HL-60 (cell line): ENCODE results near the gene APCDD1.
"Not testable (repeated sequence)": the region's sequence is repeated elsewhere in the genome, so short reads cannot be mapped to it uniquely, and the experiment has no call there.

Experiments used
- DNase-seq, 2 experiments: peaks; one replicate each; pipeline ENCODE4 v3.0.0-alpha.2; 2010 to 2020; ENCODE audit warnings: low read depth in 1 of 2, low spot score in 1 of 2
- H3K27ac ChIP-seq: fragments of 250-450 bp; sonication (Bioruptor Pico); replicated peaks from 2 replicates; pipeline ENCODE4 v1.5.1; 2020; ENCODE audit warnings: mild to moderate bottlenecking, moderate library complexity
- H3K27me3 ChIP-seq: fragments of 250-450 bp; sonication (Bioruptor Pico); 2 replicates; pipeline ENCODE4 v1.5.1; 2021; ENCODE audit warnings: mild to moderate bottlenecking, moderate library complexity; ENCODE audit not compliant: insufficient read depth, poor library complexity, severe bottlenecking
- H3K4me3 ChIP-seq: replicated peaks from 2 replicates; pipeline ENCODE4 v1.5.1; 2011; ENCODE audit warnings: mild to moderate bottlenecking, control low read depth, low read length; ENCODE audit not compliant: insufficient read depth
- CTCF ChIP-seq: IDR thresholded peaks from one replicate; pipeline ENCODE4 v1.5.1; 2011; ENCODE audit warnings: low read length, control low read depth, inconsistent platforms; ENCODE audit not compliant: insufficient read depth
- GABPA ChIP-seq: IDR thresholded peaks from 2 replicates; pipeline ENCODE4 v1.6.1; 2012; ENCODE audit warnings: low read depth
- POLR2AphosphoS5 ChIP-seq: IDR thresholded peaks from 2 replicates; pipeline ENCODE4 v1.6.1; 2012; ENCODE audit warnings: low read depth
- REST ChIP-seq: IDR thresholded peaks from 2 replicates; pipeline ENCODE4 v1.6.1; 2012; ENCODE audit warnings: low read depth; ENCODE audit not compliant: insufficient replicate concordance
- SPI1 ChIP-seq: IDR thresholded peaks from 2 replicates; pipeline ENCODE4 v1.6.1; 2012; ENCODE audit warnings: low read depth, mild to moderate bottlenecking, borderline replicate concordance

Gene APCDD1

GRCh38 chr18:10504723-10505122 lies 50.3 kb downstream of the APCDD1 start:
- Histone ChIP-seq H3K27me3 (no peaks in the 10 kb centered on the region), H3K27ac (no peak overlapping the region), H3K4me3 (no peak overlapping the region)
- no peak for DNase-seq
- TF ChIP-seq POLR2AphosphoS5: no peak
- no peak for TF ChIP-seq GABPA
- TF ChIP-seq CTCF: no peak
- no peak for TF ChIP-seq REST
- TF ChIP-seq SPI1: no peak

- H3K27me3 ChIP-seq, DNase-seq, H3K27ac ChIP-seq, H3K4me3 ChIP-seq: not testable (repeated sequence)
These were observed 51.5 kb downstream of the APCDD1 start for GRCh38 chr18:10505892-10506291.

GRCh38 chr18:10508591-10508990 lies 54.2 kb downstream of the APCDD1 start:
- H3K27ac ChIP-seq: no peak overlapping the region
- TF ChIP-seq POLR2AphosphoS5: no peak
- no peak for TF ChIP-seq CTCF
- TF ChIP-seq GABPA: no peak
- no peak for TF ChIP-seq REST
- no peak for TF ChIP-seq SPI1
- H3K4me3 ChIP-seq: no peak overlapping the region
- H3K27me3 ChIP-seq: no peaks in the 10 kb centered on the region
- no peak for DNase-seq

GRCh38 chr18:10511236-10511635 lies 56.8 kb downstream of the APCDD1 start:
- no peak overlapping the region for H3K4me3 ChIP-seq
- H3K27me3 ChIP-seq: no peaks in the 10 kb centered on the region
- DNase-seq: no peak
- TF ChIP-seq GABPA (no peak), POLR2AphosphoS5 (no peak), CTCF (no peak), SPI1 (no peak), REST (no peak)
- no peak overlapping the region for H3K27ac ChIP-seq
